H9 (cell line): ENCODE data around the gene AP3B2. TPM values are rescaled to one million over a fixed set of nuclear protein-coding genes. Genes with fewer than 3 reads are reported as not detected.

Experiments used
- DNase-seq: peaks from one replicate; pipeline ENCODE4 v3.0.0-alpha.2; 2017
- H2AFZ ChIP-seq: one replicate; pipeline ENCODE4 v1.6.1; 2013; ENCODE audit warnings: mild to moderate bottlenecking, low read length, control low read depth, moderate library complexity
- H2AK5ac ChIP-seq: 2 replicates; pipeline ENCODE4 v1.6.1; 2013; ENCODE audit warnings: low read length, control low read depth, mixed read lengths; ENCODE audit not compliant: insufficient read length
- H2BK120ac ChIP-seq: one replicate; pipeline ENCODE4 v1.6.1; 2013; ENCODE audit warnings: low read depth, mild to moderate bottlenecking, low read length, control low read depth, inconsistent platforms; ENCODE audit not compliant: poor library complexity, severe bottlenecking
- H2BK12ac ChIP-seq: 2 replicates; pipeline ENCODE4 v1.6.1; 2013; ENCODE audit warnings: low read length, control low read depth, mixed read lengths, low read depth; ENCODE audit not compliant: insufficient read length
- H2BK15ac ChIP-seq: 2 replicates; pipeline ENCODE4 v1.6.1; 2013; ENCODE audit warnings: low read depth, low read length, control low read depth
- H2BK20ac ChIP-seq: one replicate; pipeline ENCODE4 v1.6.1; 2013; ENCODE audit warnings: low read depth, mild to moderate bottlenecking, low read length, control low read depth, inconsistent platforms; ENCODE audit not compliant: poor library complexity, severe bottlenecking
- H2BK5ac ChIP-seq: 2 replicates; pipeline ENCODE4 v1.6.1; 2013; ENCODE audit warnings: low read length, control low read depth, mixed read lengths; ENCODE audit not compliant: insufficient read length
- H3K14ac ChIP-seq: 2 replicates; pipeline ENCODE4 v1.6.1; 2013; ENCODE audit warnings: low read length, control low read depth; ENCODE audit not compliant: insufficient read depth
- H3K18ac ChIP-seq: 2 replicates; pipeline ENCODE4 v1.6.1; 2013; ENCODE audit warnings: low read depth, mild to moderate bottlenecking, mixed read lengths, low read length, control low read depth; ENCODE audit not compliant: insufficient read length
- H3K23ac ChIP-seq: 2 replicates; pipeline ENCODE4 v1.6.1; 2013; ENCODE audit warnings: low read length, control low read depth, mixed read lengths, low read depth; ENCODE audit not compliant: insufficient read length
- H3K23me2 ChIP-seq: 2 replicates; pipeline ENCODE4 v1.6.1; 2013; ENCODE audit warnings: low read depth, mild to moderate bottlenecking, mixed read lengths, low read length, control low read depth; ENCODE audit not compliant: insufficient read length, poor library complexity, severe bottlenecking
- H3K27ac ChIP-seq: 2 replicates; pipeline ENCODE4 v1.5.1; 2013; ENCODE audit warnings: low read length, control low read depth, mixed read lengths, low read depth; ENCODE audit not compliant: insufficient read length
- H3K27me3 ChIP-seq: 2 replicates; pipeline ENCODE4 v1.6.1; 2013; ENCODE audit warnings: low read length, control low read depth, inconsistent platforms; ENCODE audit not compliant: insufficient read depth
- H3K4ac ChIP-seq: 2 replicates; pipeline ENCODE4 v1.6.1; 2013; ENCODE audit warnings: low read depth, mild to moderate bottlenecking, control low read depth, inconsistent platforms, low read length, moderate library complexity
- H3K4me1 ChIP-seq: 2 replicates; pipeline ENCODE4 v1.6.1; 2013; ENCODE audit warnings: low read length, control low read depth, inconsistent platforms; ENCODE audit not compliant: insufficient read depth
- H3K4me2 ChIP-seq: 2 replicates; pipeline ENCODE4 v1.6.1; 2013; ENCODE audit warnings: low read length, control low read depth, mixed read lengths; ENCODE audit not compliant: insufficient read length, insufficient read depth
- H3K56ac ChIP-seq: 2 replicates; pipeline ENCODE4 v1.6.1; 2013; ENCODE audit warnings: low read depth, mild to moderate bottlenecking, mixed read lengths, low read length, control low read depth; ENCODE audit not compliant: insufficient read length
- H3K79me1 ChIP-seq: 2 replicates; pipeline ENCODE4 v1.6.1; 2013; ENCODE audit warnings: low read depth, mild to moderate bottlenecking, moderate library complexity, low read length, control low read depth, inconsistent platforms; ENCODE audit not compliant: insufficient read depth, poor library complexity, severe bottlenecking
- H3K79me2 ChIP-seq: 2 replicates; pipeline ENCODE4 v1.6.1; 2013; ENCODE audit warnings: low read length, control low read depth, inconsistent platforms; ENCODE audit not compliant: insufficient read depth
- H3K9ac ChIP-seq: 2 replicates; pipeline ENCODE4 v1.6.1; 2013; ENCODE audit warnings: low read length, control low read depth, mixed read lengths; ENCODE audit not compliant: insufficient read length; ENCODE audit errors: extremely low read depth
- H3K9me3 ChIP-seq: one replicate; pipeline ENCODE4 v1.6.1; 2013; ENCODE audit warnings: low read depth, low read length, inconsistent platforms; ENCODE audit not compliant: control insufficient read depth
- H3T11ph ChIP-seq: one replicate; pipeline ENCODE4 v1.6.1; 2013; ENCODE audit warnings: mild to moderate bottlenecking, low read length, control low read depth, inconsistent platforms
- H4K20me1 ChIP-seq: one replicate; pipeline ENCODE4 v1.6.1; 2013; ENCODE audit not compliant: control insufficient read depth, insufficient read length, insufficient read depth
- H4K5ac ChIP-seq: 2 replicates; pipeline ENCODE4 v1.6.1; 2013; ENCODE audit warnings: low read depth, mild to moderate bottlenecking, mixed read lengths, low read length, control low read depth; ENCODE audit not compliant: insufficient read length
- H4K8ac ChIP-seq: replicated peaks from 2 replicates; pipeline ENCODE4 v1.6.1; 2013; ENCODE audit warnings: low read length, control low read depth, mixed read lengths, low read depth; ENCODE audit not compliant: insufficient read length
- H4K91ac ChIP-seq: 2 replicates; pipeline ENCODE4 v1.6.1; 2013; ENCODE audit warnings: low read depth, mild to moderate bottlenecking, moderate library complexity, mixed read lengths, low read length, control low read depth; ENCODE audit not compliant: insufficient read length
- H3K27ac Mint-ChIP-seq, 3 experiments: 2 replicates in 2 of 3; 3 replicates in 1 of 3; pipeline ENCODE4 v1.8.0; 2020 to 2021; ENCODE audit warnings: mixed read lengths in 3 of 3, mild to moderate bottlenecking in 1 of 3, moderate library complexity in 1 of 3
- H3K27me3 Mint-ChIP-seq: 2 replicates; pipeline ENCODE4 v1.8.0; 2021; ENCODE audit warnings: low read depth, mild to moderate bottlenecking, moderate library complexity, mixed read lengths
- H3K36me3 Mint-ChIP-seq, 3 experiments: 2 replicates in 2 of 3; 3 replicates in 1 of 3; pipeline ENCODE4 v1.8.0; 2020 to 2021; ENCODE audit warnings: low read depth in 3 of 3, mixed read lengths in 3 of 3; ENCODE audit not compliant: insufficient read depth in 1 of 3
- H3K4me1 Mint-ChIP-seq, 2 experiments: 2 replicates each; pipeline ENCODE4 v1.8.0; 2020; ENCODE audit warnings: mixed read lengths in 2 of 2
- H3K4me3 Mint-ChIP-seq, 2 experiments: 2 replicates in 1 of 2; 3 replicates in 1 of 2; pipeline ENCODE4 v1.8.0; 2020 to 2021; ENCODE audit warnings: mild to moderate bottlenecking in 2 of 2, mixed read lengths in 2 of 2, moderate library complexity in 1 of 2
- H3K9me3 Mint-ChIP-seq, 2 experiments: 2 replicates in 1 of 2; 3 replicates in 1 of 2; pipeline ENCODE4 v1.8.0; 2020; ENCODE audit warnings: mild to moderate bottlenecking in 2 of 2, mixed read lengths in 2 of 2, moderate library complexity in 1 of 2
- CTCF ChIP-seq: fragments of 200-600 bp; sonication (generic); conservative IDR thresholded peaks from 3 replicates; pipeline ENCODE4 v1.8.0; 2021; ENCODE audit warnings: antibody characterized with exemption, mild to moderate bottlenecking
- WGBS: extraction: QIAGEN DNeasy Blood & Tissue Kit; methylation state at CpG from one replicate; pipeline ENCODE4 v1.1.7; 2013; ENCODE audit warnings: missing lambda C conversion rate, low lambda C conversion rate, mixed read lengths; ENCODE audit not compliant: insufficient read length; ENCODE audit errors: extremely low coverage; 5-methylcytosine and 5-hydroxymethylcytosine counted together
- total RNA-seq: library from RNA; stranded (reverse); gene quantifications from 2 replicates; pipeline ENCODE4 v1.2.1, GENCODE V29; 2021

Gene AP3B2
- total RNA-seq, 1 experiment from 2014 or later, result 10.6 TPM

DNA sequence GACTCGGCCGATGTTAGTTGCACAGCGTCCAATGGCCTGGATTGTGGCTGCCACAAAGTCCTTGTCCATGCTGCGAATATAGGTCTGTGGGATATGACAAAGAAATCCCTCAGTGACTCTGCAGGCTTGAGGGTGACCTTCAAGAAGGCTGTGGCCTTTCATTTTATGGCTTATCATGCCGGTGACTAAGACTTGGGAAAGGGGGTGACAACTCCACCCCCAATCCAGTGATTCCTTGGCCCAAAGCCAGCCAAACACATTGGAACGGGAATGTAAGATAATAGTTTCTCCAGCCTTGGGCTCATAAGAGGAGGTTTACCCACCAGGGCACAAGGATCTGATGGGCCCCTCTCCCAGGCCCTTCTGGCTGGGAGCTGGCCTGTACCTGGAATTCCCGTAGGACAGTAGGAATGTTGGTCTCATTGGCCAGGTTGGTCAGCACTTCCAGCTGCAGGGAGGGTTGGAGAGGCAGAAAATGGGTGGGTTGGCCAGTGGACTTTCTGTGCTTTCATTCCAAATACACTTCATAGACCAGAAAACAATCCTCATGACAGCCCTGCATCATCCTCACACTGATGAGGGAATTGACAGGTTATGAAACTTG lies 31.9 kb downstream of the AP3B2 start:
- Histone ChIP-seq H3K79me2 (no peaks in the 10 kb centered on the region), H3K27ac (no peak overlapping the region), H3K18ac (no peak overlapping the region), H3K9me3 (no peaks in the 10 kb centered on the region), H4K20me1 (no peaks in the 10 kb centered on the region), H2BK12ac (no peak overlapping the region), H3K56ac (no peak overlapping the region), H3K23ac (no peak overlapping the region), H3K27me3 (no peaks in the 10 kb centered on the region), H3K79me1 (no peaks in the 10 kb centered on the region), H2BK5ac (no peak overlapping the region), H2BK15ac (no peak overlapping the region), H3K4me1 (no peaks in the 10 kb centered on the region), H3K23me2 (peaks cover 15% of the 10 kb centered on the region), H4K91ac (no peak overlapping the region), H3K9ac (no peak overlapping the region), H2AFZ (no peak overlapping the region), H4K8ac (no peak overlapping the region), H3K4me2 (no peak overlapping the region), H3K4ac (no peak overlapping the region), H3T11ph (no peak overlapping the region), H2BK120ac (no peak overlapping the region), H2BK20ac (no peak overlapping the region), H3K14ac (no peak overlapping the region), H4K5ac (no peak overlapping the region), H2AK5ac (no peak overlapping the region)
- H3K9me3 Mint-ChIP-seq, result no peaks in the 10 kb centered on the region
- H3K36me3 Mint-ChIP-seq, result no peaks in the 10 kb centered on the region
- no CpG with 5 or more reads among the region's 7 CpGs for WGBS
- H3K27me3 Mint-ChIP-seq, result peaks cover 19% of the 10 kb centered on the region
- TF ChIP-seq CTCF, result no peak
- H3K27ac Mint-ChIP-seq, result no peak overlapping the region
- H3K4me1 Mint-ChIP-seq, result peaks cover 14 to 18% of the 10 kb centered on the region in 2 experiments
- no peak overlapping the region for H3K4me3 Mint-ChIP-seq
- DNase-seq, result no peak
